Skeletal muscle satellite cell (primary cell): ENCODE data around the gene DDX39B.

ENCODE experiments used
- H3K27me3 ChIP-seq: 2 replicates; pipeline ENCODE4 v1.7.0; 2013; ENCODE audit warnings: low read length; ENCODE audit not compliant: control insufficient read depth, insufficient read depth
- H3K36me3 ChIP-seq: 2 replicates; pipeline ENCODE4 v1.7.0; 2013; ENCODE audit warnings: mild to moderate bottlenecking, control low read depth, low read length; ENCODE audit not compliant: insufficient read depth
- H3K4me1 ChIP-seq: 2 replicates; pipeline ENCODE4 v1.7.0; 2013; ENCODE audit warnings: low read length; ENCODE audit not compliant: control insufficient read depth, insufficient read depth
- H3K4me2 ChIP-seq: 2 replicates; pipeline ENCODE4 v1.7.0; 2013; ENCODE audit warnings: mild to moderate bottlenecking, low read length
- H3K4me3 ChIP-seq: 2 replicates; pipeline ENCODE4 v1.7.0; 2013; ENCODE audit warnings: low read length
- H3K9ac ChIP-seq: 2 replicates; pipeline ENCODE4 v1.7.0; 2013; ENCODE audit warnings: mild to moderate bottlenecking, low read depth, low read length, moderate library complexity
- H3K9me3 ChIP-seq: replicated peaks from 2 replicates; pipeline ENCODE4 v1.7.0; 2013; ENCODE audit warnings: mild to moderate bottlenecking, control low read depth, low read length

Gene DDX39B

DNA sequence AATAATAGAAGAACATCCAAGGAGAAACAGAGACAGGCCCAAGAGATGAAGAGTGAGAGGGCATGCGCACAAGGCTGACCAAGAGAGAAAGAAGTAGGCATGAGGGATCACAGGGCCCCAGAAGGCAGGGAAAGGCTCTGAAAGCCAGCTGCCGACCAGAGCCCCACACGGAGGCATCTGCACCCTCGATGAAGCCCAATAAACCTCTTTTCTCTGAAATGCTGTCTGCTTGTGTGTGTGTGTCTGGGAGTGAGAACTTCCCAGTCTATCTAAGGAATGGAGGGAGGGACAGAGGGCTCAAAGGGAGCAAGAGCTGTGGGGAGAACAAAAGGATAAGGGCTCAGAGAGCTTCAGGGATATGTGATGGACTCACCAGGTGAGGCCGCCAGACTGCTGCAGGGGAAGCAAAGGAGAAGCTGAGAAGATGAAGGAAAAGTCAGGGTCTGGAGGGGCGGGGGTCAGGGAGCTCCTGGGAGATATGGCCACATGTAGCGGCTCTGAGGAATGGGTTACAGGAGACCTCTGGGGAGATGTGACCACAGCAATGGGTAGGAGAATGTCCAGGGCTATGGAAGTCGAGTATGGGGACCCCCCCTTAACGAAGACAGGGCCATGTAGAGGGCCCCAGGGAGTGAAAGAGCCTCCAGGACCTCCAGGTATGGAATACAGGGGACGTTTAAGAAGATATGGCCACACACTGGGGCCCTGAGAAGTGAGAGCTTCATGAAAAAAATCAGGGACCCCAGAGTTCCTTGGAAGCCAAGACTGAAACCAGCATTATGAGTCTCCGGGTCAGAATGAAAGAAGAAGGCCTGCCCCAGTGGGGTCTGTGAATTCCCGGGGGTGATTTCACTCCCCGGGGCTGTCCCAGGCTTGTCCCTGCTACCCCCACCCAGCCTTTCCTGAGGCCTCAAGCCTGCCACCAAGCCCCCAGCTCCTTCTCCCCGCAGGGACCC lies 32.6 kb upstream of the DDX39B start:
- Histone ChIP-seq H3K4me3 (no peak overlapping the region), H3K4me1 (peaks cover 4% of the 10 kb centered on the region), H3K27me3 (peaks cover 12% of the 10 kb centered on the region), H3K9ac (no peak overlapping the region), H3K4me2 (no peak overlapping the region), H3K36me3 (no peaks in the 10 kb centered on the region), H3K9me3 (no peaks in the 10 kb centered on the region)

GRCh38 chr6:31573239-31574105 lies 31.7 kb upstream of the DDX39B start:
- H3K9me3 ChIP-seq, result no peaks in the 10 kb centered on the region
- no peak overlapping the region for H3K4me2 ChIP-seq
- H3K9ac ChIP-seq, result no peak overlapping the region
- H3K27me3 ChIP-seq, result peaks cover 12% of the 10 kb centered on the region
- H3K36me3 ChIP-seq, result no peaks in the 10 kb centered on the region
- H3K4me3 ChIP-seq, result no peak overlapping the region
- H3K4me1 ChIP-seq, result peaks cover 4% of the 10 kb centered on the region

- Histone ChIP-seq H3K9ac (no peak within 1 kb of the TSS), H3K4me1 (peaks cover 4% of the 10 kb centered on the region), H3K36me3 (no peaks in the 10 kb centered on the region), H3K9me3 (no peaks in the 10 kb centered on the region), H3K27me3 (peaks cover 12% of the 10 kb centered on the region), H3K4me2 (no peak within 1 kb of the TSS), H3K4me3 (no peak within 1 kb of the TSS)
Measured at GRCh38 chr6:31572041-31572911, 30.5 kb upstream of the DDX39B start, which contains the start of gene LTA. LTA (plus strand) TSS chr6:31572289; CDS start chr6:31572743, 454 bp downstream.

DNA sequence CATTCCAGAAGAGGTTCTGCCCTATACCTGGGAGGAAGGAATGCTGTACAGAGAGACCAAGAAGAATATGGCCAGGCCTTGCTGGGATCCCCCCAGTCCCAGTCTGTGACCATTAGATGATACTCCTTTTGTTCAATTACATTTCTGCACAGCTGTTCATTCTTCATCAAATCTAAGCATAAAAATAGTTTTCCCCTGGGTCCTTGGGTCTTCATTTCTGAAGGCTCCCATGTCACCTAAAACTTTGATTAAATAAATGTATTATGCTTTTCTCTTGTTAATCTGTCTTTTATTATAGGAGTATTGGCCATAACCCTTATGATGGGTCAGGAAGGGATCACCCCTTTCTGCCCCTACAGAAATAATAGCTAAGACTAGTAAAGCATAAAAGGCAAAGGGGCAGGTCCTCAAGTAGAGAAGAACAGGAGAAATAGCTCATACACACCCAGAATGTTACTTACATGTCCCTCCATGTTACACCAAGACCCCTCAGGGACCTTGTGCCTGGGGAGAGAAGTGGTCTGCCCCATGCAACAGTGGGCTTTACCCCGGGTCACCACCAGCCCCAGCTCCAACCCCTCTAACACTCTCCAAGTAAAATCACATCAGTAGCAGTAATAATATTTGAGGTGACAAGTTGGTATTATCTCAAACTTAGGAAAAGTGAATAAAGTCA lies 28.2 kb upstream of the DDX39B start:
- H3K4me3 ChIP-seq, result no peak overlapping the region
- no peak overlapping the region for H3K9ac ChIP-seq
- no peaks in the 10 kb centered on the region for H3K4me1 ChIP-seq
- H3K27me3 ChIP-seq, result peaks cover 3% of the 10 kb centered on the region
- H3K4me2 ChIP-seq, result no peak overlapping the region
- H3K36me3 ChIP-seq, result no peaks in the 10 kb centered on the region
- H3K9me3 ChIP-seq, result no peaks in the 10 kb centered on the region

GRCh38 chr6:31568537-31568961 lies 26.7 kb upstream of the DDX39B start:
- Histone ChIP-seq H3K4me2 (no peak overlapping the region), H3K4me3 (no peak overlapping the region), H3K9ac (no peak overlapping the region), H3K9me3 (no peaks in the 10 kb centered on the region), H3K4me1 (peaks cover 4% of the 10 kb centered on the region), H3K36me3 (no peaks in the 10 kb centered on the region), H3K27me3 (no peaks in the 10 kb centered on the region)

DNA sequence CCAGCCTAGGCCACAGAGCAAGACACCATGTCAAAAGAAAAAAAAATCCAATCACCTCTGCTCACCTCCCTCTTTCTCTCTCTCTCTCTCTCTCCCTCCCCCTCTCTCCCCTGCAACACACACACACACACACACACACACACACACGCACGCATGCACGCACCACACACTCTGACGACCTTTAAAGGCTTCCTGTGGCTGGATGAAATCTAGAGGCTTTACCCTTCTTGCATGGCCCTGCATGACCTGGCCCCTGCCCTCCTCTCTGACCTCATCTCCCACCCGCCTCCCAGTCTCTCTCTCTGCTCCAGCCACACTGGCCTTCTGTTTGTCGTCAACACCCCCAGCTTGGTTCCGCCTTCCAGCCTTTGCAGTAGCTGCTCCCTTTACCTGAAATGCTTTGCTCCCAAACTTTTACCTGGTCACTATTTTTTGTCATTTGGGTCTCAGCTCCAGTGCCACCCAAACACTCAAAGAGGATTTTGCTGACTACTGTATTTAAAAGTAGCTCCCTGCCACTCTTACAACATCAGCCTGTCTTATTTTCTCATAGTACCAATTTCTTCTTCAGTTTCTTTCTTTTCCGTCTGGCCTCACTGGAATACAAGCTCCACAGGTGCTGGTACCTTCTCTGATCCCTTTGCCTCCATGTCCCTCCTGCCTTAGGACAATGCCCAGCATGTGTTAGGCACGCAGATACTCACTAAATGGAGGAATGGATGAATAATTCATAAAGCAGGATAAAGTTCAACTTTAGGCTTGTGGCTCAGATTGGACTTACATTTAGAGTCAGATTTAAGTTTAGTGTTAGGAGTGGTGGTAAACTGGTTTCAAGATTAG lies 25.9 kb upstream of the DDX39B start:
- peaks cover 12% of the 10 kb centered on the region for H3K4me1 ChIP-seq
- no peaks in the 10 kb centered on the region for H3K27me3 ChIP-seq
- H3K9ac ChIP-seq, result no peak overlapping the region
- no peaks in the 10 kb centered on the region for H3K9me3 ChIP-seq
- no peaks in the 10 kb centered on the region for H3K36me3 ChIP-seq
- no peak overlapping the region for H3K4me3 ChIP-seq
- H3K4me2 ChIP-seq, result no peak overlapping the region

DNA sequence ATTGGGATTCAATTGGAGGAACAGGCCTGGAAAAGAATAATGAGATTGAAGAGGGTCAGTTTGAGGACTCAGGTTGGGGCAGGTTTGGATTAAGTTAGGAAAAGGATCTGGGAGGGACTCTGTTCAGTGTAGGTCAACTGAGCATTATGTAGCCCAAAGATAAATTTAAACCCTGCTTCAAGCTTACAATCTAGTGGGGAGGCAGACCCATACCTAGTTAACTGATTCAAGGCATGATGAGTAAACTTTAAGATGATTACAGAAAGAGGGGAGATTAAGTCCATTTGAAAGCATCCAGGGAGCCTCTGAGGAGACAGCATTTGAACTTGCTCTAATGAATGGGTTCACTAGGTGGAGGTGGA lies 18.9 kb upstream of the DDX39B start:
- Histone ChIP-seq H3K4me3 (peak overlapping the region; percentile 36), H3K9me3 (no peaks in the 10 kb centered on the region), H3K4me1 (peaks cover 44% of the 10 kb centered on the region), H3K36me3 (peaks cover 27% of the 10 kb centered on the region), H3K27me3 (no peaks in the 10 kb centered on the region), H3K4me2 (peak overlapping the region; percentile 45), H3K9ac (no peak overlapping the region)

DNA sequence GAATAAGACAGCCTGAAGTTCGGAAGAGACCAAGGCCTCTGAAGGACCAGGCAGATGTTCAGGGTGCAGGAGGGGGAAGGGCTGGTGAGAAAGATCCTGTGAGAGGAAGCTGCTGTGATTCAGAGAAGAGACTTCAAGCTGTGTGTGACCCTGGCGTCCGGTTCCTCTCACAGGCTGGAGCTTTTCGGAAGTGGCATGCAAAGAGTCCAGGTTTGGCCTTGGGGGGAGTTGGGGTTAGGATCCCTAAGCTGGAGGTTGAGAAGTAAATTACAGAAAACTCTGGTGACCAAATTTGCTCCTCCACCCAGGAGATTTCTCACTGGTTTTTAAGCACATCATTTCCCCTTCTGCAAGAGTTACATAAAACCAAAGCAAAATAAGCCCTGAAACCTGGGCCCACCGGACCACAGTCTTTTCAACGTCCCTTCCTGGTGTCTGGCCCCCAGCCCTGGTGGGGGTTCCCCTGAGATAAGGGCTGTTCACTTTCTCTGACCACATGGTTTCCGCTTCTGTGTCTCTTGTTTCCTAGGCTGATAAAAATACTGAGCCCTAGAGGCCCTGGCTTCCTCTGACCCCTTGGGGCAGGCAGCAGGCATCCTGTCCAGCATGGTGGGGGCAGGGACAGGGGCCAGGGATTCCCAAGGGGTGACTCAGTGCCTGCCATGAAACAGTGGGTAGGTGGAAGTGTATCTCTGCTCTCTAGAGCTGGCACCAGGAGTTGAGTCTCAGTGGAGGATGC lies 18.3 kb upstream of the DDX39B start:
- Histone ChIP-seq H3K4me2 (peak overlapping the region; percentile 45), H3K36me3 (peaks cover 27% of the 10 kb centered on the region), H3K27me3 (no peaks in the 10 kb centered on the region), H3K9me3 (no peaks in the 10 kb centered on the region), H3K4me3 (peak overlapping the region; percentile 36), H3K4me1 (peaks cover 44% of the 10 kb centered on the region), H3K9ac (peak overlapping the region; percentile 54)

- Histone ChIP-seq H3K4me3 (no peak overlapping the region), H3K27me3 (no peaks in the 10 kb centered on the region), H3K9me3 (no peaks in the 10 kb centered on the region), H3K36me3 (peaks cover 27% of the 10 kb centered on the region), H3K4me2 (peak overlapping the region; percentile 45), H3K4me1 (peaks cover 44% of the 10 kb centered on the region), H3K9ac (peak overlapping the region; percentile 54)
Measured at GRCh38 chr6:31559606-31559957, 17.8 kb upstream of the DDX39B start.
